Endothelial cell of hepatic sinusoid (primary cell): ENCODE results near the gene PLXNB1.

Source experiments
- in situ Hi-C: cut with HindIII; loops from 2 replicates; pipeline ENCODE4 v1.10.0; 2017; ENCODE audit warnings: low sequenced_read_pairs

PLXNB1 gene

DNA sequence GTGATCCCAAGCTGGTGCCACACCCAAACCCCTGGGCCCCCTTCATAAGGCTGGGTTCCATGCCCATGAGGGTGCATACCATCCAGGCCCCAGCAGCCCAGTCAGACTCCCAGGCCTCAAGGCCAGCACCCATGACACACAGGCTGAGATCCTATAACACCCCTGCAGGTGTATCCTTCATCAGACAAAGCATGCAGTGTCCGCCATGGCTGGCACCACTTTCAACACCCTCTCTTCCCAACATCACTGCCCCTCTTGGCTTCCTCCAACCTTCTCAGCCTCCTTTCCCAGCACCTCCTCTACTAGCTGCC lies 6.5 kb upstream of the PLXNB1 start:
- in situ Hi-C loops, result loop anchor here (10.0 kb wide), 1 partner anchor 212 kb away; the partner anchor contains the start of gene CAMP

DNA sequence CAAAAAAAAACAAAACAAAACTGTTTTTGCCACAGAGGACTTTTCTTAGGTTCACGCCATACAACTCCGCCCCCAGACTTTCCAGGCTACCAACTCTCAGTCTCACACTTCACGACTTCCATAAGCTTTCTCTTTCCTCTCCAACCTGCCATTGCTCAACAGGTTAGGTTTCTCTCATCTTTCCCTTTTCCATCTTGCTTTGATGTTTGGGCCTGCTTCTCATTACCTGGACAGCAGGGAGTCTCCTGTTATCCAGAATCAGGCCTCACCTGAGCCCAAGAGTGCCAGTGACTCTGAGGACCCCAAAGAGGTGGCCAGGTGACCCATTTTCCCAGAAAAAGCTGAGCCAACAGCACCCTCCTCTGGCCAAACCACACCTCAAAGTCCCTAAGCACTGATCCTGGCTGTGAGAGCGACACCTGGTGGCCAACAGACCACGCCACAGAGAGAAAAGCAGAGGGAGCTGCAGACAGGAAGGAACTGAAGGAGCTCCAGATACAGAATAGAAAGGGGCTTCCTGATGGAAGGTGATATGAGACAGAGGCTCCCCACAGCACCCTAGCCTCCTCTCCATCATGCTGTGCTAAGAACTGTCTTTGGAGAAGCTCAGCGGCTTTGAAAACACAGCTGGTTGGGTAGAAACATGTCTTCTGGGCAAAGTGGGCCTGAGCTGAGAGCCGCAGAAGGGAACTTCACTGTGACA lies 6.0 kb upstream of the PLXNB1 start:
- in situ Hi-C loops, result loop anchor here (10.0 kb wide), 1 partner anchor 211 kb away; the partner anchor contains the start of gene CAMP

DNA sequence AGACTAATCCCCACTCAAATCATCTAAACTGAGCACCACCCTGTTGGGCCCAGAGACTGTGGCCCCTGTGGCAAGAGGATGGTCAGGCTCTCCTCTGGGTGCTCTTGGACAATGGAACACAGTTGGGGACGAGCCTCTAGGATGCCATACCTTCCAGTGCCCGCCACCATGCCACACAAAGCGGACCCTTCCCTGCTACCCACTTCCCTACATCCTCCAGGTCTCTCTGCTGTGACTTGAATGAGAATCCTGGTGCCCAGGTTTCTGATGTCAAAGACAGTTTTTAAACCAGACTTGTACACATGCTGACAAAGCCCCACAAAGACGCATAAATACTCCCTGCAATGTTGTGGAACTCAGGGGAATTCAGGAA lies 5.3 kb upstream of the PLXNB1 start:
- in situ Hi-C loops, result loop anchor here (10.0 kb wide), 1 partner anchor 210 kb away; the partner anchor contains the start of gene CAMP

DNA sequence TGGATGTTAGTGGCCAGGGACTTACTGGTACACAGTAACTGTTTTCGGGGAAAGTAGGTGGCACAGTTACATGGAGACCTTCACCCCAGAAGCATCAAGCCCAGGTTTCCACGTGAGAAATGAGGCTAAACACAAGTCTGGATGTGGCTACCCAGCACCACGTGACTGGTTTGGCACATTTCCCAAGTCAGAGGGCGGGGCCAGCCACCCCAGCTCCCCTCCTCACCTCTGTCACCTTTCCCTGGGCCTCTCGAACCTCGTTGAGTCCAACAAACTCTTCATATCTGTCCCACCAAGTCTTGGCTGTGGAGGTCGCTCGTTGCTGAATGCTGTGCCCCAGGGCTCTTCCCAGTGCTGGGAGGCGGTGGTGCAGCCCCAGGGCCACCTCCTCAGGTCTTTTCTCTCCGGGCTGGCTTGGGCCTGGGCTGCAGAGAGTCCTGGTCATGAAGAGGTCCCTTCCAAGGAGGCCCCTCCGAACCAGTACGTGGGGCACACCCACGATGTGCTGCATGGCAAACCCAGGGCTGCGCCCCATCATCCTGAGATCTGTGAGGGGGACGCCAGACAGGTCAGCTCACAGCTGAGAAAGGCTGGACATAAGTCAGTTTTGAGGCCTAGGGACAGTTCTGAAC lies 4.8 kb upstream of the PLXNB1 start:
- in situ Hi-C loops, result loop anchor here (10.0 kb wide), 1 partner anchor 210 kb away; the partner anchor contains the start of gene CAMP

DNA sequence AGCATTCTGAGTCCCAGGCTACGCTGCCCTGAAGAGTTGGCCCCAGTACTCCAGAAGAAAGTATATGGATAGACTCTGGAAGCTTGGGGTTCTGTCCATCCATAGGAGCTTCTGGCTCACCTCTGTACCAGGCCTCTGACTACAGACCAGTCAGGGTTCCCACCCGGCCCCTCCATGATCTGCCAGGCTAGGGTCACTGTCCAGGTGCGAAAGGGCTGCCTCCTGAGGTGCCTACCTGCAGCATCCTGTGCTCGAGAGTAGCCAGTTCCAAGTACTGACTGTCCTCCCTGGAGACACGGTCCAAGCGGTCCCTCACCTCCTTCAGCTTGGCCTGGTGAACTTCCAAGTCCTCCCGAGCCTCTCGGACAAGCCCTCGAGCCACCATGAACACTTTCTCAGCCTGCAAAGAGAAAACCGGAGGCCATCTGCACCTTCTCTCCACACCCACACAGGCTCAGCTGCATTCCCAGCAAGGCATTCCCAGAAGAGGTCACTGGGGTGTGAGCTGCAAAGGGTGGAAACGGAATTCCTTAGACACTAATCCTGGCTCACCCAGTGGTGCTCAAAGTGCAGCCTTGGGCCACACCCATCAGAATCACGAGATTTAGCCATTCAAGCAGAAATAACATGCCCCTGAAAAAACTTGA lies 3.7 kb upstream of the PLXNB1 start:
- in situ Hi-C loops, result loop anchor here (10.0 kb wide), 1 partner anchor 209 kb away; the partner anchor contains the start of gene CAMP

DNA sequence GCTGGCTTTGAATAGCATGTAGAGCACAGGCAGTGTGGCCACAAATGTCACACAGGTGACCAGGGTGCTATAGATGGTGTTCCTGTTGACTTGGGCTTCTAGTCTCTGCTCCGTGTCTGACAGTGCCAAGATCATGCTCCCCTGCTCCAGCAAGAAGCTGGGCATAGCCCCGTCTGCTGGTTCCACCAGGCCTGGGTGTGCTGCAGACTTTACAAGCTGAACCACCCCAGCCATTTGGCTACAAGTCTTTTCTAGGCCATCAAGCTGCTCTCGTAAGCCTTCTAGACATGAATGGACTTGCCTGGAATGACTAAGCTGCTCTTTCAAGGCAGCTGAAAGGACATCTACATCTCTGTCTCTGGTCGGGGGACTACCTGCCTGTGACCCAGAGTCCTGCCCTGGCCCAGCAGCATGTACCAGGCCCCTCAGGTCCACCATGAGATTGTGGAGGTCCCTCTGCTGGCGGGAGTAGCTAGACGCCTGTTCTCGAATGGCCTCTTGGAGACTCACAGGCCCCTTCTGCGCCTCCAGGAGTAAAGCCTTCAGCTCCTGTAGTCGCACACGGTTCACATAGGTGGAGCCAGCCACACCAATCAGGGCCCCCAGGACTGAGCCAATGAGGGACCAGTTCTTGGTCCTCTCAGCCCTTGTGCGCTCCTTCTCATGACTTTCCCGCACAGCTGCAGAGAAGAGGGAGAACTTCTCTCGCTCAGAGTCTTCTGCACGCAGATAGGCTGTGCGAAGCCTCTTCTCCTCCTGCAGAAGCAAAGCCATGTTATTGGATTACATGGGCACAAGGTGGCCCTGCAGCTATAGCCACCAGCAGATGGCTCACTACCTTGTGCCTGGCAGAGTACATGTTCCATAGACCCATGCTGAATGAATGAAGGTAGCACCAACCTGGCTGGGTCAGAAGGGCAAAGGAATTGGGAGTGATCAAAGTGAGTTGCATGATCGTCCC lies 2.8 kb upstream of the PLXNB1 start:
- in situ Hi-C loops, result loop anchor here (10.0 kb wide), 1 partner anchor 208 kb away; the partner anchor contains the start of gene CAMP

DNA sequence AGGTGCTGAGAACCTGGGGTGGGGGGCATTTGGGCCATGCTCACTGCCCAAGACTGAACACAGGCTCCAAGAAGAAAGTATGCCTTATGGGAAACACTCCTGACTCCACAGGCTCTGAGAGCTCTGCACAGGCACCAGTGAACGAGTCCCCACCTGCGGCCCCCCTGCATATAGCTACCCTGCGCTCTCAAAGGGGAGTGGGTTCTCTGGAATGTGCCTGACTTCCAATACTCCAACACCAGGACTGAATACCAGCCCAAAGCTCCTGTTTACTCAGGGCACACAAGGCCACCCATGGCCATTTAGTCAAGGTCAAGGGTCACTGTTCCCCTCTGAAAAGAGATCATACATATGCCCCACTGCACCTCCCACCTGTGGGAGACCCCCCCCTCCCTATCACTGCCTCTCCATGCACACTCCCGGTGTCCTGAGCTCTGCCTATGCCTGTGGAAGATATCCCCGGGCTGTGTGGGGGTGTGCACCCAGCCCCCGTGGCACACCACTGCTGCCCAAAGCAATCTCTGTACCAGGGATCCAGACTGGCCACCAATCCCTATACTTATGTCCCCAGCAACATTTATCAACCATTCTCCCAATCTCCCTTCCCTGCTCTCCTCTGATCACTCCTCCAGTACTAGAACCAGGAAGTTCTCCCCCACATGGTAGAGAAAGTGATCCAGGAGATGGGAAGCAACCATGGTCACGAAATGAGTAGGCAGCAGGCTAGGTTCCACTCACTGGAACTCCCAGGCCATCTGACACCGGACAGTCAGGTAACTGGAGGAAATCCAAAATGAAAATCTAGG lies 1.5 kb upstream of the PLXNB1 start:
- in situ Hi-C loops, result loop anchor here (10.0 kb wide), 1 partner anchor 207 kb away; the partner anchor contains the start of gene CAMP

DNA sequence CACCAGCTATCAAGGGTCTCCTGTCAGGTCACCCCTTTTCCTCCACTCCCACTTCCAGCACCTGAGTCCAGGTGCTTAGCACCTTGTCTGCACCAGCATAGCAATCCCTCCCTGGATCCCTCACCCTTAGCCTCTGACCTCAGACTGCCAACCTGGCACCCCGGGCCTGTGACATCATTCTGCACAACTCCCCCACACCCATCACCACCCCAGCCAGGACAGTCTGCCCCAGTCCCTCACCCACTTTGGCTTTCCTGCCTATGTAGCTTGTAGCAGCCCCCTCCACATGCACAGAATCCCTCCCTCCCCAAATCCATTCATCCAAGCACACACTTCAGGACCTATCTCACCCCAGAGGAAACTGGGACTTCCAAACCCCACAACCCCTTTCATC lies 819 bp upstream of the PLXNB1 start:
- in situ Hi-C loops, result loop anchor here (10.0 kb wide), 1 partner anchor 206 kb away; the partner anchor contains the start of gene CAMP

DNA sequence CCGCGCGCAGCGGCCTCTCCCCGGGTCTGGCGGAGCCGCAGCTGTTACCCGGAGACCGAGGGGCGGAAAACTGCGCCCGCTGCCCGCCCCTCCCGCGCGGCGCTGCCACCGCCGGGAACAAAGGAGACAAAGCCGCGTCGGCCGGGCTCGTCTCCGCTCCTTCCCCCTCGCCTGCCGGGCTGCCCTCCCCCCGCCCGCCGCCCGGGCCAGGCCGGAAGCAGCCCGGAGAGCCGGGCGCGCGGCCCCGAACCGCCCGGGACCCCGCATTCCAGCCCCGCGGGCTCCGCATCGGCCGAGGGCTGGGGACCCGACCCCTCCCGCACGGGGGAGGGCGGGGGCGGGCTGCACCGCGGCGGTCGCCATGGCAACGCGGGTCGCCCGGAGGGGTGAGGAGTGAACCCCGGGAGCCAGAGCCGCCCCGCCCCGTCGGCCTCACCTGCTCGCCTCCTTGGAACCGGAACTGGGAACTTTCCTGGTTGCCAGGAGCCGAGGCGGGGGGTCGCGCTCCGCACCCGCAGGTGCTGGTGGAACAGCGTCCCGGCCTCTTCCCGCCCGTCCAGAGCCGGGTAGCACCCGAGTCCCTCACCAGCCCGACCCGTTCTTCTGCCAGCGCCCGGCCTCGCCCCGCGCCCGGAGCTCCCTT lies 448 bp downstream of the PLXNB1 start:
- in situ Hi-C loops, result no loop called here

DNA sequence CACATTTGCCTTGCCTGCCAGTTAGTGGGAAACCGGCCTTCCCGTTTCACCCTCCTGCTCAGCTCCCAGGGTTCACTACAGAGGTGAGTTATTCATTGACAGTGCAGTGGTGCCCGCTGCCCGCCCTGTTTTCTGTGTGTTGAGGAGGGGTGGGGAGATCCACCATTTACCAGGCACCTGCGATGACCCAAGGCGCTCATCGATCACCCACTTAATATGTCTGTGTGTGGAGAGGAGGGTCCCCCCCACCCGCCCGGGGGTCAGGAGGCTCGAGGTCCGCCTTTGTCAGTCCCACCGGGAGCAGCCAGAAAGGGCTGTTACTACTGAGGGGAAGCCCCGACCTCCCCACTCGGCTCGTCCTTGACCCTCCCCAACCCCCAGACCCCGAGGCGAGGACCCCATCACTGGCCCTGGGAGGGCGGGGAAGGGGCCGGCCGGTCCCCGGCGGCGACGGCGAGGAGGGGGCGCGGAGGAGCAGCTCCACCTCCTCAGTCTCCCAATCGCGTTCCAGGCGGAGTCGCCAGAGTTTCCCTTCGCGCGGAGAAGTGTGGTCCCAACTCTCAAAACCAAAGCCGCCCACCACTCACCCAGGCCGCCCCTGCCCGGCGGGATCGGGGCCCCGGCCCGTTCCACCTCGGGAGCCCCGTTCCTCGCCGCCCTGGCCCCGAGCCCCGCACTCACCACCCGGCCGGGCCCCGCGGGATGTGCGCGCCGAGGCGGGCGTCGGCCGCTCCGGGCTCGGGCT lies 1.1 kb downstream of the PLXNB1 start:
- in situ Hi-C loops, result no loop called here

DNA sequence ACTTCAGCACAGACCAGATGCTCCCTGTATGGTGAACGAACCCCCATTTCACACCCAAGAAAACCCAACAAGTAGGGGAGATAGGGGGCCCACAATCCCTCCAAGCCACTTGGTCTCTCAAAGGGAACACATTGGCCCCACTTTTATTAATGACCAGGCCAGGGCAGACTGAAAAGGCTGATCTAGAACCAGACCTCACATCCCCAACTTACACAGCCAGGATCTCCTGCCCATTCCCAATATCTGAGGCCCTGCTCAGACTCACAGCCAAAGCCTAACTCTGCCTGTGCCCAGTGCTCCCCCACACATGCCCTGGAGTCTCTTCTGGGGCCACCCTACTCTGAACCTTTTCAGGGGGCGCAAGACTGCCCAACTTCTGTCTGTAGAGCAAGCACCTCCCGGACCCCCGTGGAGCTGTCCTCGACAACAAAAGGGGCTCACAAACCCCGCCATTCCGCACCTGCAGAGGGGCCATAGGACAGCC lies 1.8 kb downstream of the PLXNB1 start:
- in situ Hi-C loops, result no loop called here

DNA sequence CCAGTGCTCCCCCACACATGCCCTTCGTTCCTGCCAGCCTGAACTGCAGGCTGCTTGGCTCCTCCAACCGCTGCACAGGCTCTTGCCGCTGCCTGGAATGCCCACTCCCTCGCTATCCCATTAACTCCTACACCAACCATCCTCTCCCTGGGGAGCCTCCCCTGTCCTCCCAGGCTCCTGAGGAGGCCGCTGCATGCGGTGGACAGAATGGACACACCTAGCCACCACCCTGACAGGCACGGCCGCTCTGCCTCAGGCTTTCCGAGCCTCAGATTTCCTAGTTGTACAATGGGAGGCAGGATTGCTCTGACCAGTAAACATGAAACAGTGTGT lies 2.3 kb downstream of the PLXNB1 start:
- in situ Hi-C loops, result no loop called here

DNA sequence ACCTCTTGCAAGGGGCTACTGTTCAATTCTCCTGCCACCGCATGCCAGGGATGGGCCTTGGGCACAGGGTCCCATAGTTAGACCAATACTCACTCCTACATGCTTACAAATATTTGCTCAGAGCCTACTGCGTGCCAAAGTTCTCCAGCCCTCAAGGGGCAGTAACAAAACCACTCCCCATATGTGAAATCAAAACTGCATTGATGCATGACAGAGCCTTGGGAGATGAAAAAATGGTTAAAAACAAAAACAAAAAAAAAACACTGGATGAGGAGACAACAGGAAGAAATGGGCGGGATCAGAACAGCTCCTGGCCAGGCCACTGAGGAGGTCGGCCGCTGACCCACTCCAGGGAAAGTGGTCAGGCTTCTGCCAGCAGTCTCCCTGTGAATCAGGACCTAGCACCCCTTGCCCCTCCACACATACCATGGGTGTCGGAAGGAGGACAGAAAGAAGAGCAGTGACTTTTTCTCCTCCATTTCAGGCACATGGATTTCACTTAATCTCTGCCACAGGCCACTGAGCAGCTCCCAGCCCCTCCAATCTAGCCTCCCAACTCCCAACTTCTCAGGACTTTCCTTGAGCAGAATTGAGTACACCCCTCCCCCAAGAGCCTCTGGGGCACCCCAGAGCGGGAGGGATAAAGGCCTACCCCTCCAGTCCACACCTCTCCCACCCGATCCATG lies 2.8 kb downstream of the PLXNB1 start:
- in situ Hi-C loops, result no loop called here

DNA sequence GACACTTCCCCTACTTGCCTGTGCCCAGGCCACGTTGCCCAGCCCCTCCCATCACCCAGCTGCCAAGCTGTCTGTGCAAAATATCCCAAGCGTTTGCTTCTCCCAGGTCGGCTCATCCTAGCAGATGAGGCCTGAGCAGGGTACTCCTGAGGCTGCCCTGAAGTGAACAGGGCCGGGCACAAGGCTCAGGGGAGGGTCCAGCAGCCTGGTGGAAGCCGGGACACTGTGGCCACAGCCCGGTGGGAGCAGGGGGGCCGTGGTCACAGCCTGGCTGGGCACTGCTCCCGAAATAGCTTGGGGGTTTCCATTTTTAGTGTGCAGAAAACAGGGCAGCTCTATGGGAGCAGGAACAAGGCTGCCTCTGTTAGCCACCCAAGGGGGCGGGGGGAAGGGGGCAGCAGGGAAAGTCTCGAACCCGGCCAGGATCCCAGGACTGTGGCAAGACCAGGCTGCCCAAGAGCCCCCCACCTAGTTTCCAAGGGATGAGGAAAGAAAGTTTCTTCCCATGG lies 3.4 kb downstream of the PLXNB1 start:
- in situ Hi-C loops, result no loop called here

DNA sequence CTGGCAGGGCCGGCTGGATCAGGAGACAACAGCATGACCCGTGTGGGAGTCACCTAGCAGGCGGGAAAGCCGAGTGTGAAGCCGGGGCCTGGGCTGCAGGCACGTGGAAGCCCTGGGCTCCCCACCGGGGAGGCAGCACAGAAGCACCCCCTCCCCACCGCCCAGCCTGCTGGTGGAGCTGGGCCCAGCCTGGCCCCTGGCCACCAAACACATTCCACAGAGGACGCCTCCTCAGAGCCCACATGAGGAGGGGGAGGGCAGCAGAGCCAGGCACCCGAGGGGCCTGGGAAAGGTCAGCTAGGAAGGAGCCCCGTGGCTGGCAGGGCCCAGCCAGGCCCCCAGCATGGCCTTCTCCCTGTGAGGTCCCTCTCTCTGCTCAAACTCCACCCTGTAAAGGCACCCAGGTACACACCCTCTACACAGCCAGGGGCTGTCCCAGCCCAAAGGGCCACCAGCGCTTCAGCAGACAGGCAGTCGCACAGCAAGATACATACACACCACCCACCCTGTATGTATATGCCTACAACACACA lies 4.5 kb downstream of the PLXNB1 start:
- in situ Hi-C loops, result no loop called here

DNA sequence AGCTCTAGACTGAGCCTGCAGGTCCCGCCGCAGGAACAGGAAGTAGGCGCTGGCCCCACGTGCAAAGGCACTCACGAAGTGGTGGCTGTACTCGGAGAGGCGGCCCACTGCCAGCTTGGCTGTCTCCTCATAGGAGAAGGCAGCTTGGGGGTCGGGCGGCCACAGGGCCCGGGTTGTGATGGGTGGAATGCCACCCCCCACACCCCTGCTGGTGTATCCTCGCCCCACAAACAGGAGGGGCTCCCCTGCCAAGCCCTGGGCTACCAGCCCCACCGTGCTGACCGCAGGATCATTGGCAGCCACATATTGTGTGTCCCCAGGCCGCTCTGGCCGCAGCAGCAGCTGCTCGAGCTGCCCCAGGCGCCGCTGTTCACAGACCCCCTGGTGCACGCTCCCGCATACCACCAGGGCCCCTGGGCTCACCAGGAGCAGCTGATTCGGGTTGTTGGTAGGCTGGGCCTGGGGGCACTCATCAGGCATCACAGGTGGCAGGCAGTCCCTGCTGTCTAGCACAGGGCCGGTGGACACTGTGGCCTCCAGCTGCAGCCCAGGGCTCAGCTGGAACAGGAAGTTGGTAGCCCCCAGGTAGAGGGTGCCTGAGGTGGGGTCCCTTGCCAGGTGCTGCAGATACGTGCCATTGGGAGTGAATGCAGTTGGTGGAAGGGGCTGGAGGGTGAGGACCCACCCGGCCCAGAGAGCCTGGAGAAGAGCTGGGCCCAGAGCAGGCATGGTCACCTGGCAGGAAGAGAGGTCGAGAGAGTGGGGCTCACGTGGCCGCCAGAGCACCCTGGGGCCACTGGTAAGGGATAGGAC lies 5.8 kb downstream of the PLXNB1 start:
- in situ Hi-C loops, result no loop called here
